Activated T-helper 1 cell treated with Interleukin-2 at 50 U/mL for 16 hours (primary cell): ENCODE measurements around the gene ITPRID1.
"Not testable (repeated sequence)": the region's sequence is repeated elsewhere in the genome, so short reads cannot be mapped to it uniquely, and the experiment has no call there.

Source experiments
- DNase-seq: peaks from one replicate; pipeline ENCODE4 v3.0.0-alpha.2; 2020; ENCODE audit warnings: low read depth

The ITPRID1 gene

GRCh38 chr7:31516680-31517502 is 3.0 kb downstream of the ITPRID1 start:
- DNase-seq, result no peak

GRCh38 chr7:31517513-31517912 is 3.6 kb downstream of the ITPRID1 start:
- no peak for DNase-seq

- no peak for DNase-seq
These were observed 4.9 kb downstream of the ITPRID1 start for GRCh38 chr7:31518766-31519165.

- no peak for DNase-seq
These were observed 7.6 kb downstream of the ITPRID1 start for GRCh38 chr7:31521336-31522010.

- no peak for DNase-seq
These were observed 13.0 kb downstream of the ITPRID1 start for GRCh38 chr7:31526864-31527263.

GRCh38 chr7:31529103-31529502 is 15.2 kb downstream of the ITPRID1 start:
- DNase-seq, result no peak

- not testable (repeated sequence) for DNase-seq
These were observed 26.8 kb downstream of the ITPRID1 start for GRCh38 chr7:31540651-31541185.

GRCh38 chr7:31545549-31545948 is 31.7 kb downstream of the ITPRID1 start:
- no peak for DNase-seq

- no peak for DNase-seq
These were observed 35.7 kb downstream of the ITPRID1 start for GRCh38 chr7:31549611-31550010.

GRCh38 chr7:31550432-31550831 is 36.5 kb downstream of the ITPRID1 start:
- no peak for DNase-seq

GRCh38 chr7:31553661-31554081 is 39.8 kb downstream of the ITPRID1 start:
- no peak for DNase-seq

- DNase-seq, result no peak
These were observed 48.1 kb downstream of the ITPRID1 start for GRCh38 chr7:31562002-31562401.

GRCh38 chr7:31563522-31563921 is 49.6 kb downstream of the ITPRID1 start:
- DNase-seq, result no peak

- no peak for DNase-seq
These were observed 50.1 kb downstream of the ITPRID1 start for GRCh38 chr7:31563951-31564350.

GRCh38 chr7:31564661-31565060 is 50.8 kb downstream of the ITPRID1 start:
- no peak for DNase-seq

- DNase-seq, result no peak
These were observed 55.6 kb downstream of the ITPRID1 start for GRCh38 chr7:31569528-31569927.

GRCh38 chr7:31583526-31583925 is 69.6 kb downstream of the ITPRID1 start:
- DNase-seq, result no peak

- no peak for DNase-seq
These were observed 70.1 kb downstream of the ITPRID1 start for GRCh38 chr7:31583942-31584341.

- DNase-seq, result no peak
These were observed 81.5 kb downstream of the ITPRID1 start for GRCh38 chr7:31595390-31595789.

GRCh38 chr7:31602041-31602625 is 88.2 kb downstream of the ITPRID1 start:
- DNase-seq, result no peak

- no peak for DNase-seq
These were observed 89.2 kb downstream of the ITPRID1 start for GRCh38 chr7:31603046-31603445.

- no peak for DNase-seq
These were observed 99.7 kb downstream of the ITPRID1 start for GRCh38 chr7:31613604-31614003.

GRCh38 chr7:31633467-31633866 is 119.6 kb downstream of the ITPRID1 start:
- no peak for DNase-seq
